SK-N-SH treated with all-trans-retinoic acid at 6 μM for 48 hours (cell line): ENCODE data around the gene WIPF2.

ENCODE experiments used
- ARNTL ChIP-seq: fragments of 450-650 bp; formaldehyde crosslinking; IDR thresholded peaks from 2 replicates; pipeline ENCODE4 v1.5.0; 2020; ENCODE audit warnings: low read depth, mild to moderate bottlenecking, moderate library complexity, borderline replicate concordance
- ISL1 ChIP-seq: fragments of 250-450 bp; sonication (Bioruptor Pico); IDR thresholded peaks from 2 replicates; pipeline ENCODE4 v2.1.2; 2022; ENCODE audit warnings: mild to moderate bottlenecking, moderate library complexity
- ZFP3 ChIP-seq: fragments of 250-450 bp; sonication (Bioruptor Pico); IDR thresholded peaks from 2 replicates; pipeline ENCODE4 v1.5.0; 2020; ENCODE audit warnings: mild to moderate bottlenecking, moderate library complexity
- TF ChIP-seq, protein P1 (sequence below): fragments of 250-450 bp; sonication (Bioruptor Pico); IDR thresholded peaks from 2 replicates; pipeline ENCODE4 v1.8.0; 2020; ENCODE audit warnings: mild to moderate bottlenecking, moderate library complexity, borderline replicate concordance
- TF ChIP-seq, protein P2 (sequence below): fragments of 250-450 bp; sonication (Bioruptor Pico); IDR thresholded peaks from 2 replicates; pipeline ENCODE4 v1.5.0; 2020; ENCODE audit warnings: mild to moderate bottlenecking, moderate library complexity

GRCh38 chr17:40287159-40287493 is 68.0 kb downstream of the WIPF2 start:
- no peak for TF ChIP-seq ARNTL
- TF ChIP-seq, protein P1, sequence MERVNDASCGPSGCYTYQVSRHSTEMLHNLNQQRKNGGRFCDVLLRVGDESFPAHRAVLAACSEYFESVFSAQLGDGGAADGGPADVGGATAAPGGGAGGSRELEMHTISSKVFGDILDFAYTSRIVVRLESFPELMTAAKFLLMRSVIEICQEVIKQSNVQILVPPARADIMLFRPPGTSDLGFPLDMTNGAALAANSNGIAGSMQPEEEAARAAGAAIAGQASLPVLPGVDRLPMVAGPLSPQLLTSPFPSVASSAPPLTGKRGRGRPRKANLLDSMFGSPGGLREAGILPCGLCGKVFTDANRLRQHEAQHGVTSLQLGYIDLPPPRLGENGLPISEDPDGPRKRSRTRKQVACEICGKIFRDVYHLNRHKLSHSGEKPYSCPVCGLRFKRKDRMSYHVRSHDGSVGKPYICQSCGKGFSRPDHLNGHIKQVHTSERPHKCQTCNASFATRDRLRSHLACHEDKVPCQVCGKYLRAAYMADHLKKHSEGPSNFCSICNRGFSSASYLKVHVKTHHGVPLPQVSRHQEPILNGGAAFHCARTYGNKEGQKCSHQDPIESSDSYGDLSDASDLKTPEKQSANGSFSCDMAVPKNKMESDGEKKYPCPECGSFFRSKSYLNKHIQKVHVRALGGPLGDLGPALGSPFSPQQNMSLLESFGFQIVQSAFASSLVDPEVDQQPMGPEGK (CRISPR knock-in tag), result no peak
- no peak for TF ChIP-seq ISL1 (CRISPR knock-in tag)
- TF ChIP-seq, protein P2, sequence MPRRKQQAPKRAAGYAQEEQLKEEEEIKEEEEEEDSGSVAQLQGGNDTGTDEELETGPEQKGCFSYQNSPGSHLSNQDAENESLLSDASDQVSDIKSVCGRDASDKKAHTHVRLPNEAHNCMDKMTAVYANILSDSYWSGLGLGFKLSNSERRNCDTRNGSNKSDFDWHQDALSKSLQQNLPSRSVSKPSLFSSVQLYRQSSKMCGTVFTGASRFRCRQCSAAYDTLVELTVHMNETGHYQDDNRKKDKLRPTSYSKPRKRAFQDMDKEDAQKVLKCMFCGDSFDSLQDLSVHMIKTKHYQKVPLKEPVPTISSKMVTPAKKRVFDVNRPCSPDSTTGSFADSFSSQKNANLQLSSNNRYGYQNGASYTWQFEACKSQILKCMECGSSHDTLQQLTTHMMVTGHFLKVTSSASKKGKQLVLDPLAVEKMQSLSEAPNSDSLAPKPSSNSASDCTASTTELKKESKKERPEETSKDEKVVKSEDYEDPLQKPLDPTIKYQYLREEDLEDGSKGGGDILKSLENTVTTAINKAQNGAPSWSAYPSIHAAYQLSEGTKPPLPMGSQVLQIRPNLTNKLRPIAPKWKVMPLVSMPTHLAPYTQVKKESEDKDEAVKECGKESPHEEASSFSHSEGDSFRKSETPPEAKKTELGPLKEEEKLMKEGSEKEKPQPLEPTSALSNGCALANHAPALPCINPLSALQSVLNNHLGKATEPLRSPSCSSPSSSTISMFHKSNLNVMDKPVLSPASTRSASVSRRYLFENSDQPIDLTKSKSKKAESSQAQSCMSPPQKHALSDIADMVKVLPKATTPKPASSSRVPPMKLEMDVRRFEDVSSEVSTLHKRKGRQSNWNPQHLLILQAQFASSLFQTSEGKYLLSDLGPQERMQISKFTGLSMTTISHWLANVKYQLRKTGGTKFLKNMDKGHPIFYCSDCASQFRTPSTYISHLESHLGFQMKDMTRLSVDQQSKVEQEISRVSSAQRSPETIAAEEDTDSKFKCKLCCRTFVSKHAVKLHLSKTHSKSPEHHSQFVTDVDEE (CRISPR knock-in tag), result no peak
- TF ChIP-seq ZFP3, result no peak
